NCI-H1436 (cell line): ENCODE results near the gene TFDP1.

Experiments
- DNase-seq: peaks from one replicate; lab custom pipeline; 2025; lab: John Stamatoyannopoulos, UW

Gene TFDP1

GRCh38 chr13:113666951-113667701 is 82.6 kb downstream of the TFDP1 start, which contains the start of gene GRK1:
Gene GRK1, plus strand, starts transcription at chr13:113667219. Its CDS starts 168 bp downstream, at chr13:113667387.
- DNase-seq: no peak

- DNase-seq: no peak
Observed at GRCh38 chr13:113667771-113668490, 83.4 kb downstream of the TFDP1 start.

- DNase-seq: no peak
Observed at GRCh38 chr13:113668491-113668971, 84.0 kb downstream of the TFDP1 start.

GRCh38 chr13:113669231-113669754 is 84.7 kb downstream of the TFDP1 start:
- DNase-seq: no peak

- DNase-seq: no peak
Observed at GRCh38 chr13:113669755-113670341, 85.3 kb downstream of the TFDP1 start.

GRCh38 chr13:113670541-113670940 is 86.0 kb downstream of the TFDP1 start:
- DNase-seq: no peak

- DNase-seq: no peak
Observed at GRCh38 chr13:113671066-113672001, 86.8 kb downstream of the TFDP1 start.

GRCh38 chr13:113672002-113672651 is 87.6 kb downstream of the TFDP1 start:
- no peak for DNase-seq
